NB4 (cell line): ENCODE results near the gene RBPMS2.

Source experiments
- DNase-seq: peaks from one replicate; pipeline ENCODE4 v3.0.0; 2010; ENCODE audit warnings: low read depth
- H3K4me3 ChIP-seq: one replicate; pipeline ENCODE4 v1.5.1; 2011; ENCODE audit warnings: mild to moderate bottlenecking, low read depth, low read length, moderate library complexity
- CTCF ChIP-seq: IDR thresholded peaks from one replicate; pipeline ENCODE4 v1.5.1; 2012; ENCODE audit warnings: low read depth, low read length
- MAX ChIP-seq: IDR thresholded peaks from 2 replicates; pipeline ENCODE4 v1.6.1; 2011; ENCODE audit warnings: low read depth, low read length
- MYC ChIP-seq: IDR thresholded peaks from 2 replicates; pipeline ENCODE4 v1.6.1; 2011; ENCODE audit warnings: low read depth, low read length
- POLR2A ChIP-seq: IDR thresholded peaks from 2 replicates; pipeline ENCODE4 v1.6.1; 2011; ENCODE audit warnings: mild to moderate bottlenecking; ENCODE audit not compliant: insufficient read length; ENCODE audit errors: extremely low read depth

RBPMS2 gene

GRCh38 chr15:64779024-64779423 lies 3.6 kb upstream of the RBPMS2 start:
- H3K4me3 ChIP-seq, result no peak overlapping the region
- no peak for DNase-seq
- TF ChIP-seq MYC, result no peak
- no peak for TF ChIP-seq MAX
- TF ChIP-seq POLR2A, result no peak
- no peak for TF ChIP-seq CTCF

- TF ChIP-seq MAX, result no peak
- no peak for TF ChIP-seq CTCF
- TF ChIP-seq MYC, result no peak
- TF ChIP-seq POLR2A, result no peak
Observed at GRCh38 chr15:64776402-64776786, 1.0 kb upstream of the RBPMS2 start.

GRCh38 chr15:64774629-64775493 lies 528 bp downstream of the RBPMS2 start:
- no peak for DNase-seq
- no peak overlapping the region for H3K4me3 ChIP-seq
- TF ChIP-seq POLR2A, result no peak
- TF ChIP-seq MYC, result no peak
- no peak for TF ChIP-seq MAX
- no peak for TF ChIP-seq CTCF

More at GRCh38 chr15:64776402-64776786, 1.0 kb upstream of the RBPMS2 start:
- H3K4me3 ChIP-seq, result no peak overlapping the region
- no peak for DNase-seq

- no peak for DNase-seq
- no peak overlapping the region for H3K4me3 ChIP-seq
- TF ChIP-seq MYC, result no peak
- no peak for TF ChIP-seq CTCF
- no peak for TF ChIP-seq MAX
- no peak for TF ChIP-seq POLR2A
Observed at GRCh38 chr15:64774037-64774628, 1.3 kb downstream of the RBPMS2 start.

GRCh38 chr15:64773606-64774005 lies 1.8 kb downstream of the RBPMS2 start:
- H3K4me3 ChIP-seq, result no peak overlapping the region
- TF ChIP-seq MYC (no peak), POLR2A (no peak), CTCF (no peak), MAX (no peak)
- no peak for DNase-seq
